Astrocyte (in vitro differentiated cells and primary cell): ENCODE data around the gene PDS5A. TPM values are rescaled to one million over a fixed set of nuclear protein-coding genes. Genes with fewer than 3 reads are reported as not detected.

Experiments used
- DNase-seq: peaks from one replicate; pipeline ENCODE4 v3.0.0-alpha.2; 2010; ENCODE audit warnings: low read depth
- FAIRE-seq: peaks from 2 replicates; lab custom pipeline; 2011; peaks lifted over from hg19 to GRCh38; lab: Jason Lieb, UNC
- H2AFZ ChIP-seq: 2 replicates; pipeline ENCODE4 v1.6.0; 2012; ENCODE audit warnings: low read depth, low read length, inconsistent platforms
- H3K27ac ChIP-seq: 2 replicates; pipeline ENCODE4 v1.5.1; 2011; ENCODE audit warnings: low read depth, low read length, inconsistent platforms
- H3K27me3 ChIP-seq: 2 replicates; pipeline ENCODE4 v1.6.0; 2011; ENCODE audit warnings: low read length, inconsistent platforms; ENCODE audit not compliant: insufficient read depth
- H3K36me3 ChIP-seq: 2 replicates; pipeline ENCODE4 v1.5.1; 2011; ENCODE audit warnings: low read length, inconsistent platforms; ENCODE audit not compliant: insufficient read depth
- H3K4me1 ChIP-seq: 2 replicates; pipeline ENCODE4 v1.5.1; 2011; ENCODE audit warnings: low read length, inconsistent platforms; ENCODE audit not compliant: insufficient read depth
- H3K4me2 ChIP-seq: 2 replicates; pipeline ENCODE4 v1.6.0; 2012; ENCODE audit warnings: low read length, inconsistent platforms
- H3K4me3 ChIP-seq: 2 replicates; pipeline ENCODE4 v1.5.1; 2011; ENCODE audit warnings: low read depth, mild to moderate bottlenecking, low read length, inconsistent platforms; ENCODE audit not compliant: insufficient read depth
- H3K79me2 ChIP-seq: 2 replicates; pipeline ENCODE4 v1.6.0; 2012; ENCODE audit warnings: mild to moderate bottlenecking, low read length, inconsistent platforms; ENCODE audit not compliant: insufficient read depth
- H3K9ac ChIP-seq: 2 replicates; pipeline ENCODE4 v1.6.0; 2012; ENCODE audit warnings: mild to moderate bottlenecking, low read length, inconsistent platforms
- H3K9me3 ChIP-seq: 2 replicates; pipeline ENCODE4 v1.5.1; 2012; ENCODE audit warnings: low read depth, mild to moderate bottlenecking, low read length, inconsistent platforms; ENCODE audit not compliant: insufficient read depth
- H4K20me1 ChIP-seq: 2 replicates; pipeline ENCODE4 v1.6.0; 2012; ENCODE audit warnings: low read length, inconsistent platforms; ENCODE audit not compliant: insufficient read depth
- H3K27ac Mint-ChIP-seq: one replicate; pipeline ENCODE4 v1.8.0; 2021; ENCODE audit warnings: mild to moderate bottlenecking, mixed read lengths; ENCODE audit not compliant: unreplicated experiment
- H3K27me3 Mint-ChIP-seq: one replicate; pipeline ENCODE4 v1.8.0; 2021; ENCODE audit warnings: low read depth, mixed read lengths; ENCODE audit not compliant: unreplicated experiment
- H3K36me3 Mint-ChIP-seq: one replicate; pipeline ENCODE4 v1.8.0; 2021; ENCODE audit warnings: low read depth, mixed read lengths; ENCODE audit not compliant: unreplicated experiment
- H3K4me1 Mint-ChIP-seq: one replicate; pipeline ENCODE4 v1.8.0; 2021; ENCODE audit warnings: low read depth, mixed read lengths; ENCODE audit not compliant: unreplicated experiment
- H3K4me3 Mint-ChIP-seq: one replicate; pipeline ENCODE4 v1.8.0; 2021; ENCODE audit warnings: mild to moderate bottlenecking, moderate library complexity, mixed read lengths; ENCODE audit not compliant: unreplicated experiment
- H3K9me3 Mint-ChIP-seq: one replicate; pipeline ENCODE4 v1.8.0; 2021; ENCODE audit warnings: mild to moderate bottlenecking, mixed read lengths; ENCODE audit not compliant: unreplicated experiment
- CTCF ChIP-seq: IDR thresholded peaks from 2 replicates; pipeline ENCODE4 v1.5.1; 2011; ENCODE audit warnings: low read depth, mild to moderate bottlenecking, inconsistent platforms, low read length, moderate library complexity; ENCODE audit not compliant: insufficient read depth
- EZH2 ChIP-seq: IDR thresholded peaks from 2 replicates; pipeline ENCODE4 v1.6.1; 2012; ENCODE audit warnings: mild to moderate bottlenecking, low read length, inconsistent platforms; ENCODE audit not compliant: insufficient read depth
- total RNA-seq: library from RNA; stranded (reverse); gene quantifications from 2 replicates; pipeline ENCODE4 v1.2.1, GENCODE V29; 2021

PDS5A gene
- total RNA-seq, 1 donor from 2014 or later, result 55.9 TPM

GRCh38 chr4:39913471-39913870 is 64.2 kb downstream of the PDS5A start:
- H3K36me3 ChIP-seq, result peaks cover 11% of the 10 kb centered on the region
- no peaks in the 10 kb centered on the region for H3K9me3 Mint-ChIP-seq
- DNase-seq, result no peak
- H3K9me3 ChIP-seq, result no peaks in the 10 kb centered on the region
- peaks cover 3% of the 10 kb centered on the region for H4K20me1 ChIP-seq
- H2AFZ ChIP-seq, result no peak overlapping the region
- H3K27me3 Mint-ChIP-seq, result no peaks in the 10 kb centered on the region
- H3K27me3 ChIP-seq, result no peaks in the 10 kb centered on the region
- H3K9ac ChIP-seq, result no peak overlapping the region
- FAIRE-seq, result no peak
- peaks cover 3% of the 10 kb centered on the region for H3K4me1 ChIP-seq
- TF ChIP-seq CTCF (no peak), EZH2 (no peak)
- no peak overlapping the region for H3K4me3 Mint-ChIP-seq
- no peak overlapping the region for H3K27ac ChIP-seq
- H3K27ac Mint-ChIP-seq, result no peak overlapping the region
- H3K4me1 Mint-ChIP-seq, result no peaks in the 10 kb centered on the region
- no peak overlapping the region for H3K4me3 ChIP-seq
- H3K36me3 Mint-ChIP-seq, result peaks cover 6% of the 10 kb centered on the region
- H3K4me2 ChIP-seq, result no peak overlapping the region
- H3K79me2 ChIP-seq, result no peaks in the 10 kb centered on the region

GRCh38 chr4:39910064-39910463 is 67.6 kb downstream of the PDS5A start:
- peaks cover 8% of the 10 kb centered on the region for H3K36me3 Mint-ChIP-seq
- peaks cover 4% of the 10 kb centered on the region for H4K20me1 ChIP-seq
- H3K4me2 ChIP-seq, result no peak overlapping the region
- H3K4me3 Mint-ChIP-seq, result no peak overlapping the region
- peaks cover 3% of the 10 kb centered on the region for H3K4me1 ChIP-seq
- no peak overlapping the region for H3K27ac Mint-ChIP-seq
- no peak overlapping the region for H3K27ac ChIP-seq
- peaks cover 5% of the 10 kb centered on the region for H3K36me3 ChIP-seq
- H3K9me3 ChIP-seq, result no peaks in the 10 kb centered on the region
- no peaks in the 10 kb centered on the region for H3K79me2 ChIP-seq
- no peak overlapping the region for H3K9ac ChIP-seq
- H3K4me1 Mint-ChIP-seq, result no peaks in the 10 kb centered on the region
- no peaks in the 10 kb centered on the region for H3K9me3 Mint-ChIP-seq
- TF ChIP-seq EZH2, result no peak
- no peak for TF ChIP-seq CTCF
- no peak for DNase-seq
- no peak overlapping the region for H3K4me3 ChIP-seq
- FAIRE-seq, result no peak
- H2AFZ ChIP-seq, result no peak overlapping the region
- H3K27me3 Mint-ChIP-seq, result no peaks in the 10 kb centered on the region
- no peaks in the 10 kb centered on the region for H3K27me3 ChIP-seq

GRCh38 chr4:39908284-39908683 is 69.4 kb downstream of the PDS5A start:
- no peaks in the 10 kb centered on the region for H3K27me3 ChIP-seq
- H3K4me3 ChIP-seq, result no peak overlapping the region
- no peaks in the 10 kb centered on the region for H3K79me2 ChIP-seq
- FAIRE-seq (peak; percentile 60), DNase-seq (peak; percentile 10)
- peaks cover 6% of the 10 kb centered on the region for H3K36me3 Mint-ChIP-seq
- no peak overlapping the region for H3K27ac ChIP-seq
- peaks cover 3% of the 10 kb centered on the region for H3K4me1 ChIP-seq
- H3K4me2 ChIP-seq, result no peak overlapping the region
- H3K27ac Mint-ChIP-seq, result no peak overlapping the region
- TF ChIP-seq CTCF (no peak), EZH2 (no peak)
- no peaks in the 10 kb centered on the region for H3K4me1 Mint-ChIP-seq
- H3K9me3 Mint-ChIP-seq, result no peaks in the 10 kb centered on the region
- peaks cover 4% of the 10 kb centered on the region for H3K36me3 ChIP-seq
- no peak overlapping the region for H3K4me3 Mint-ChIP-seq
- H3K9me3 ChIP-seq, result no peaks in the 10 kb centered on the region
- no peak overlapping the region for H2AFZ ChIP-seq
- peaks cover 4% of the 10 kb centered on the region for H4K20me1 ChIP-seq
- H3K27me3 Mint-ChIP-seq, result no peaks in the 10 kb centered on the region
- H3K9ac ChIP-seq, result no peak overlapping the region
